Measurements from ENCODE around the gene MUC5B.

GRCh38 chr11:1276041-1276790, 53.4 kb downstream of the MUC5B start:
- TF ChIP-seq CTCF (IDR thresholded peaks at IDR 0.05) (no peak), POLR2A (IDR thresholded peaks at IDR 0.05) (no peak), POLR2AphosphoS5 (IDR thresholded peaks at IDR 0.05; ENCODE audit: insufficient read depth in 1 of 2, low read depth in 1 of 2) (no peak)

All from vagina (tissue), 2 donors.